ENCODE data around the gene TMEM135.

The TMEM135 gene

DNA sequence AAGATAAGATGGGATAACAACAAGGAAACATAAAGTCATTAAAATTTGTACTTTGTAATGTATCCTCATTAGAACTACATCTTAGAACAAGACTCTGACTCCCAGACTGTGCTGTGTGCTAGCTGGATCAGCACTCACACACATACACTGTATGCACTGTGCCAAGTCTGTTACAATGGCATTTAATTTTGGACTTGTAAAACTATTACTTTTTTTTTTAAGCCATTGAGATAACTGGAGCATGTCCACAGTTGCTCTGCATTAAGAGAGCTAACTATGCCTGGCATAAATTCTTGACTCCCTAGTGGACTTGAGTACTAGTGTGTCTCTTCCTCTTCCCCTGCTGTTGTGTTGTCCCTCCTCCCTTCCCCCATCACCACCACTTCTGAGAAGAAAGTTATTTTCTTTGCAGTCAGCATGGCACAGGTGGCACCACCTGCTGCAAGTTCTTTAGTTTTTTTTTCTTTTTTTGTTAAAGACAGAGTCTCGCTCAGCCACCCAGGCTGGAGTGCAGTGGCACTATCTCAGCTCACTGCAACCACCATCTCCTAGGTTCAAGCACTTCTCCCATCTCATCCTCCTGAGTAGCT is 268.6 kb downstream of the TMEM135 start:
- Histone ChIP-seq H3K36me3 (ENCODE audit: insufficient read depth, insufficient read length, low read length) (no peaks in the 10 kb centered on the region), H3K27me3 (ENCODE audit: insufficient read depth, insufficient read length) (no peaks in the 10 kb centered on the region), H3K9ac (ENCODE audit: insufficient read length, low read depth) (no peak overlapping the region), H3K9me3 (ENCODE audit: insufficient read depth, low read length) (no peaks in the 10 kb centered on the region), H3K4me1 (ENCODE audit: insufficient read depth, insufficient read length) (no peaks in the 10 kb centered on the region), H3K4me3 (ENCODE audit: insufficient read length, low read depth) (no peak overlapping the region)
- DNase-seq (ENCODE audit: low read depth, low spot score) = no peak
- TF ChIP-seq SUZ12 (IDR thresholded peaks at IDR 0.05; ENCODE audit: extremely low read depth, insufficient read depth, insufficient read length) = no peak
- TF ChIP-seq YY1 (IDR thresholded peaks at IDR 0.05; ENCODE audit: insufficient read depth, insufficient read length) = no peak
- TF ChIP-seq ZNF274 (IDR thresholded peaks at IDR 0.05; ENCODE audit: low read depth, low read length) = no peak

DNA sequence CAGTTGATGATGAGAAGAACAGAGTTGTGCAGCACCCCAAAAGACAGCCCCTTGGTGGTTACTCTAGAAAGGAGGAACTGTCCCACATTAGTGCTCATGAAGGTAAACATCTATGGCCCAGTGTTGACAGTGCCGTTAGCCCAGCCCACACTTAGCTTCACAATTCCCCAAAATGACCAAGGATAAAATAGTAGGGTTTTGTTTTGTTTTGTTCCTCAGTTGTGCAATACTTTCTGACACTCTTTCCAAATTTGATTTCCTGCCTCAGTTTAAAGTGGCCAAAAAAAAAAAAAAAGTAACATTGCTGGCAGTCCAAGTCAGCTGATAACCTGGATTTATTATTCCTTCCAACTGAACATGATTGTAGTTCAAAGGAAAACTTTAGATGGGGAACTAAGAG is 269.4 kb downstream of the TMEM135 start:
- DNase-seq (ENCODE audit: low read depth, low spot score) = no peak
- Histone ChIP-seq H3K27me3 (ENCODE audit: insufficient read depth, insufficient read length) (no peaks in the 10 kb centered on the region), H3K4me3 (ENCODE audit: insufficient read length, low read depth) (no peak overlapping the region), H3K9ac (ENCODE audit: insufficient read length, low read depth) (no peak overlapping the region), H3K4me1 (ENCODE audit: insufficient read depth, insufficient read length) (no peaks in the 10 kb centered on the region), H3K9me3 (ENCODE audit: insufficient read depth, low read length) (no peaks in the 10 kb centered on the region), H3K36me3 (ENCODE audit: insufficient read depth, insufficient read length, low read length) (no peaks in the 10 kb centered on the region)
- TF ChIP-seq YY1 (IDR thresholded peaks at IDR 0.05; ENCODE audit: insufficient read depth, insufficient read length) = no peak
- TF ChIP-seq SUZ12 (IDR thresholded peaks at IDR 0.05; ENCODE audit: extremely low read depth, insufficient read depth, insufficient read length) = no peak
- no peak for TF ChIP-seq ZNF274 (IDR thresholded peaks at IDR 0.05; ENCODE audit: low read depth, low read length)

- H3K36me3 ChIP-seq (ENCODE audit: insufficient read depth, insufficient read length, low read length) = no peaks in the 10 kb centered on the region
- no peak overlapping the region for H3K9ac ChIP-seq (ENCODE audit: insufficient read length, low read depth)
- H3K27me3 ChIP-seq (ENCODE audit: insufficient read depth, insufficient read length) = no peaks in the 10 kb centered on the region
- TF ChIP-seq YY1 (IDR thresholded peaks at IDR 0.05; ENCODE audit: insufficient read depth, insufficient read length) (no peak), SUZ12 (IDR thresholded peaks at IDR 0.05; ENCODE audit: extremely low read depth, insufficient read depth, insufficient read length) (no peak), ZNF274 (IDR thresholded peaks at IDR 0.05; ENCODE audit: low read depth, low read length) (no peak)
- no peak for DNase-seq (ENCODE audit: low read depth, low spot score)
- H3K4me3 ChIP-seq (ENCODE audit: insufficient read length, low read depth) = no peak overlapping the region
- no peaks in the 10 kb centered on the region for H3K9me3 ChIP-seq (ENCODE audit: insufficient read depth, low read length)
- H3K4me1 ChIP-seq (ENCODE audit: insufficient read depth, insufficient read length) = no peaks in the 10 kb centered on the region
Measured at GRCh38 chr11:87315229-87315628, 277.5 kb downstream of the TMEM135 start.

DNA sequence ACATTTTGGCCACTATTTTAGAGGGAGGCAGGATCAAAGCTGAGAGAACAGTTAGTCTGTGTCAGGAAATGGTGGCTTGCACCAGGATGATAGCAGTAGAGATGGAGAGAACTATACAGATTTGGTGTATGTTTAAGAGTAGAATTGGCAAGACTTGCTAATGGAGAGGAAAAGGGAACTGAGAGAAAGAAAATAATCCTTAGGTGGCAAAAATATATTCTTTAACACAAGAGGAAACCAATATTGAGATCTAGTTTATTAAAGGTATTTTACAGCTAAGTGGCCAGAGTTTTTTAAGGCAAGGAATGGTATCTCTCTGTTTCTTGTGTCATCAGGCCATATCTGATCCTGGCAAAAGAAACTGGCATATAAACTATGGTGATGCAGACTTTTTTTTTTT is 278.8 kb downstream of the TMEM135 start:
- Histone ChIP-seq H3K4me3 (ENCODE audit: insufficient read length, low read depth) (no peak overlapping the region), H3K9ac (ENCODE audit: insufficient read length, low read depth) (no peak overlapping the region), H3K27me3 (ENCODE audit: insufficient read depth, insufficient read length) (no peaks in the 10 kb centered on the region), H3K9me3 (ENCODE audit: insufficient read depth, low read length) (no peaks in the 10 kb centered on the region), H3K4me1 (ENCODE audit: insufficient read depth, insufficient read length) (no peaks in the 10 kb centered on the region), H3K36me3 (ENCODE audit: insufficient read depth, insufficient read length, low read length) (peaks cover 2% of the 10 kb centered on the region)
- no peak for TF ChIP-seq YY1 (IDR thresholded peaks at IDR 0.05; ENCODE audit: insufficient read depth, insufficient read length)
- no peak for DNase-seq (ENCODE audit: low read depth, low spot score)

- Histone ChIP-seq H3K4me3 (ENCODE audit: insufficient read length, low read depth) (no peak overlapping the region), H3K9ac (ENCODE audit: insufficient read length, low read depth) (no peak overlapping the region), H3K27me3 (ENCODE audit: insufficient read depth, insufficient read length) (no peaks in the 10 kb centered on the region), H3K4me1 (ENCODE audit: insufficient read depth, insufficient read length) (no peaks in the 10 kb centered on the region), H3K36me3 (ENCODE audit: insufficient read depth, insufficient read length, low read length) (peaks cover 4% of the 10 kb centered on the region), H3K9me3 (ENCODE audit: insufficient read depth, low read length) (no peaks in the 10 kb centered on the region)
- no peak for TF ChIP-seq ZNF274 (IDR thresholded peaks at IDR 0.05; ENCODE audit: low read depth, low read length)
- DNase-seq (ENCODE audit: low read depth, low spot score) = no peak
Measured at GRCh38 chr11:87317441-87317840, 279.7 kb downstream of the TMEM135 start.

DNA sequence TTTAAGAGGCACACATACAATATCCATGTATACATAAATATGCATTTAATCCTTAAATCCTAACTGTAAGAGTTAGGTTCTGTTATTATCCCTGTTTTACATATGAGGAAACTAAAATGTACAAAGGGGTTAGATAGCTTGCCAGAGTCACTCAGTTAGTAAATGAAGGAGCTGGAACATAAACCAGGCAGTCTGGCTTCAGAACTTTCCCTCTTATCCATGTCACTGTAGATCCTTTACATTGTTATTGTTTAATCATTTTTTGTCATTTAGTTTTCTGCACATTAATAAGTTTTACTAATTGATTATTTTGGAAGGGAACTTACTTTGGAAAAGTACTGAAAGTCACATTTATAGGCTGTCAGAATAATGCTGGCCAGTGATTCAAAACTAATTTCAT is 282.4 kb downstream of the TMEM135 start:
- DNase-seq (ENCODE audit: low read depth, low spot score) = no peak
- TF ChIP-seq SUZ12 (IDR thresholded peaks at IDR 0.05; ENCODE audit: extremely low read depth, insufficient read depth, insufficient read length) = no peak
- TF ChIP-seq ZNF274 (IDR thresholded peaks at IDR 0.05; ENCODE audit: low read depth, low read length) = no peak
- no peak for TF ChIP-seq YY1 (IDR thresholded peaks at IDR 0.05; ENCODE audit: insufficient read depth, insufficient read length)
- H3K4me1 ChIP-seq (ENCODE audit: insufficient read depth, insufficient read length) = no peaks in the 10 kb centered on the region

DNA sequence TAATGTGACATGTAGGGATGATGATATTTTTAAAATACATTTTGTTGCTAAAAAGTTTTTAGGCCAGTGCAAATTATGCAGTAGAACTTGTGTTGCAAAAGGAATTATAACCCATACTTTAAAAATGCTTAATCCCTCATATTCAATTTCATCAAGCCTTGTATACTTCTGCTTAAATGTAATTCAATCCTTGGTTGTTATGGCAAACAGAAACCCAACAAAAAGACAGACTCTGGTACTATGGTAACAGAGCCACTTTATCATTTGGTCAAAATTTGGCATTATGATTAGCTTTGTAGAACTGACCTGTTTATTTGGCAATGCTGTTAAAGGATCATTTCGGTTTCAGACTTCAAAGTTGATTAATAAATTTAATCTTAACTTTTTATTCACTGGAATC is 284.8 kb downstream of the TMEM135 start:
- DNase-seq (ENCODE audit: low read depth, low spot score) = no peak
- Histone ChIP-seq H3K4me3 (ENCODE audit: insufficient read length, low read depth) (no peak overlapping the region), H3K36me3 (ENCODE audit: insufficient read depth, insufficient read length, low read length) (peaks cover 4% of the 10 kb centered on the region), H3K9ac (ENCODE audit: insufficient read length, low read depth) (no peak overlapping the region), H3K27me3 (ENCODE audit: insufficient read depth, insufficient read length) (no peaks in the 10 kb centered on the region), H3K9me3 (ENCODE audit: insufficient read depth, low read length) (no peaks in the 10 kb centered on the region), H3K4me1 (ENCODE audit: insufficient read depth, insufficient read length) (no peaks in the 10 kb centered on the region)
- TF ChIP-seq YY1 (IDR thresholded peaks at IDR 0.05; ENCODE audit: insufficient read depth, insufficient read length) (no peak), ZNF274 (IDR thresholded peaks at IDR 0.05; ENCODE audit: low read depth, low read length) (no peak), SUZ12 (IDR thresholded peaks at IDR 0.05; ENCODE audit: extremely low read depth, insufficient read depth, insufficient read length) (no peak)

More for the DNA sequence above, 282.4 kb downstream of the TMEM135 start:
- H3K4me3 ChIP-seq (ENCODE audit: insufficient read length, low read depth) = no peak overlapping the region
- peaks cover 4% of the 10 kb centered on the region for H3K36me3 ChIP-seq (ENCODE audit: insufficient read depth, insufficient read length, low read length)
- H3K27me3 ChIP-seq (ENCODE audit: insufficient read depth, insufficient read length) = no peaks in the 10 kb centered on the region
- H3K9me3 ChIP-seq (ENCODE audit: insufficient read depth, low read length) = no peaks in the 10 kb centered on the region
- H3K9ac ChIP-seq (ENCODE audit: insufficient read length, low read depth) = no peak overlapping the region

DNA sequence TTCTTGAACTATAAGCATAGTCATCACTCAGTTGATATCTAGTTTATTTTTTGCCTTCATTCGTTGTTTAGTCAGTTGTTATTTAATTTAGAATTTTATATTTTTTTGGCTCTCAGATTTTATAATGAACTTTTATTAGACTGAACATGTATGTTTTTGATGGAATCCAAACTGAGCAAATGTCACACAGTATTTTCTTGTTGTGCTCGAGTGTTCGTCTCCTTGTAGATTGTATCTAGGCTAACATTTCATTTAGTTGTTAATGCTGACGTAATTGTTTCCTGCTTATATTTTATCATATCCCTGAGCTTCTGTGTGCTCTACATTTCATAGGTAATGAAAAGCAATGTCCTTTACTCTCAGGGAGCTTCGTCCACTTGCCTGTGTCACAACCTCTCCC is 286.2 kb downstream of the TMEM135 start:
- no peaks in the 10 kb centered on the region for H3K27me3 ChIP-seq (ENCODE audit: insufficient read depth, insufficient read length)
- no peaks in the 10 kb centered on the region for H3K4me1 ChIP-seq (ENCODE audit: insufficient read depth, insufficient read length)
- H3K4me3 ChIP-seq (ENCODE audit: insufficient read length, low read depth) = no peak overlapping the region
- no peak for DNase-seq (ENCODE audit: low read depth, low spot score)
- TF ChIP-seq YY1 (IDR thresholded peaks at IDR 0.05; ENCODE audit: insufficient read depth, insufficient read length) (no peak), ZNF274 (IDR thresholded peaks at IDR 0.05; ENCODE audit: low read depth, low read length) (no peak), SUZ12 (IDR thresholded peaks at IDR 0.05; ENCODE audit: extremely low read depth, insufficient read depth, insufficient read length) (no peak)
- H3K9me3 ChIP-seq (ENCODE audit: insufficient read depth, low read length) = no peaks in the 10 kb centered on the region
- peaks cover 4% of the 10 kb centered on the region for H3K36me3 ChIP-seq (ENCODE audit: insufficient read depth, insufficient read length, low read length)
- no peak overlapping the region for H3K9ac ChIP-seq (ENCODE audit: insufficient read length, low read depth)

Data from NT2/D1 (cell line).